ENCODE data around the gene SLC35B4.

The SLC35B4 gene, protein sequence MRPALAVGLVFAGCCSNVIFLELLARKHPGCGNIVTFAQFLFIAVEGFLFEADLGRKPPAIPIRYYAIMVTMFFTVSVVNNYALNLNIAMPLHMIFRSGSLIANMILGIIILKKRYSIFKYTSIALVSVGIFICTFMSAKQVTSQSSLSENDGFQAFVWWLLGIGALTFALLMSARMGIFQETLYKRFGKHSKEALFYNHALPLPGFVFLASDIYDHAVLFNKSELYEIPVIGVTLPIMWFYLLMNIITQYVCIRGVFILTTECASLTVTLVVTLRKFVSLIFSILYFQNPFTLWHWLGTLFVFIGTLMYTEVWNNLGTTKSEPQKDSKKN

GRCh38 chr7:134316539-134317344, at the start of gene SLC35B4:
SLC35B4 (minus strand) TSS chr7:134316930; CDS start chr7:134316751, 179 bp downstream.
- Mint-ChIP-seq H3K9me3 (no peaks in the 10 kb centered on the region), H3K36me3 (ENCODE audit: low read depth) (peaks cover 4% of the 10 kb centered on the region), H3K27ac (peak within 1 kb of the TSS; percentile 26 to 92 (median 90)), H3K4me1 (peaks cover 6% of the 10 kb centered on the region), H3K27me3 (ENCODE audit: low read depth) (peaks cover 4% of the 10 kb centered on the region), H3K4me3 (peak within 1 kb of the TSS; percentile 92 to 97 (median 93))
- TF ChIP-seq, protein P1, sequence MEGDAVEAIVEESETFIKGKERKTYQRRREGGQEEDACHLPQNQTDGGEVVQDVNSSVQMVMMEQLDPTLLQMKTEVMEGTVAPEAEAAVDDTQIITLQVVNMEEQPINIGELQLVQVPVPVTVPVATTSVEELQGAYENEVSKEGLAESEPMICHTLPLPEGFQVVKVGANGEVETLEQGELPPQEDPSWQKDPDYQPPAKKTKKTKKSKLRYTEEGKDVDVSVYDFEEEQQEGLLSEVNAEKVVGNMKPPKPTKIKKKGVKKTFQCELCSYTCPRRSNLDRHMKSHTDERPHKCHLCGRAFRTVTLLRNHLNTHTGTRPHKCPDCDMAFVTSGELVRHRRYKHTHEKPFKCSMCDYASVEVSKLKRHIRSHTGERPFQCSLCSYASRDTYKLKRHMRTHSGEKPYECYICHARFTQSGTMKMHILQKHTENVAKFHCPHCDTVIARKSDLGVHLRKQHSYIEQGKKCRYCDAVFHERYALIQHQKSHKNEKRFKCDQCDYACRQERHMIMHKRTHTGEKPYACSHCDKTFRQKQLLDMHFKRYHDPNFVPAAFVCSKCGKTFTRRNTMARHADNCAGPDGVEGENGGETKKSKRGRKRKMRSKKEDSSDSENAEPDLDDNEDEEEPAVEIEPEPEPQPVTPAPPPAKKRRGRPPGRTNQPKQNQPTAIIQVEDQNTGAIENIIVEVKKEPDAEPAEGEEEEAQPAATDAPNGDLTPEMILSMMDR (IDR thresholded peaks at IDR 0.05; ENCODE audit: unreplicated experiment in 3 of 3): peak in 2 of 3 experiments; percentile 25 to 37

GRCh38 chr7:134366481-134366880, 49.8 kb upstream of the SLC35B4 start:
- Mint-ChIP-seq H3K36me3 (ENCODE audit: low read depth) (no peaks in the 10 kb centered on the region), H3K27me3 (ENCODE audit: low read depth) (peaks cover 27% of the 10 kb centered on the region), H3K27ac (no peak overlapping the region), H3K4me1 (peaks cover 8% of the 10 kb centered on the region), H3K4me3 (no peak overlapping the region), H3K9me3 (no peaks in the 10 kb centered on the region)
- TF ChIP-seq, protein P1 (IDR thresholded peaks at IDR 0.05; ENCODE audit: unreplicated experiment in 3 of 3): no peak

DNA sequence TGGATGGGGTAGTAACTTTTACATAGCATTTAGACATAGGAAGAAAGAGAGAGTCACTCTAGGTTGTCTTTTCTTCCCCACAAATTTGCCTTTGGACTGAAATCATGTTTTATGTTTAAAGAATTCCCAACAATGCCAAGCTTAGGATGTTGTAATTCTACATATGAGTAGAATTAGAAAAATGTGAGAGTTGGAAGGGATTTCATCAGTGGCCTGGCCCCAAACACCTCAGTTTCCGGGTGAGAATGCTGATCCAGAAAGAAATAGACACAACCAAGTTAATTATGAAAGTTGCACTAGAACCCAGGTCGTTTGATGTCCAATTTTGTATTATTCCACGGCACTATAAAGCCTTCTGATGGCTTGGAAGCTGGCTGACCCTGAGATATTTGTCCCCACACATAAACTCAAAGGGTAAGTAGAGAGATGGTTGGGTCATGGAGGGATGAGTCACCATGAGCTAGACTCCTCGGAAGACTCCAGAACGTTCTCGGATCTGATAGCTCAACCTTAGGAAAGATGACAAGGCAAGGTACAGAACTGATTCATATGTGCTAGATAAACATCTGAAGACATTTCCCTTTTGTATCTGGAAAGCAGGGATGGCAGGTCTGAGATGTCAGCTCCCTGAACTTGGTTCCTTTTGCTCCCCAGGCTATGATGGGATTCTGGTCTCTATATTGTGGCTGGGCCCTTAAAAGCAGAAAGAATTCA, 48.8 kb upstream of the SLC35B4 start:
- TF ChIP-seq, protein P1 (IDR thresholded peaks at IDR 0.05; ENCODE audit: unreplicated experiment in 3 of 3): no peak
- Mint-ChIP-seq H3K27ac (no peak overlapping the region), H3K27me3 (ENCODE audit: low read depth) (peaks cover 28% of the 10 kb centered on the region), H3K36me3 (ENCODE audit: low read depth) (no peaks in the 10 kb centered on the region), H3K4me3 (no peak overlapping the region), H3K4me1 (peaks cover 8% of the 10 kb centered on the region), H3K9me3 (no peaks in the 10 kb centered on the region)

- peaks cover 26% of the 10 kb centered on the region for H3K27me3 Mint-ChIP-seq (ENCODE audit: low read depth)
- no peak overlapping the region for H3K27ac Mint-ChIP-seq
- TF ChIP-seq, protein P1 (IDR thresholded peaks at IDR 0.05; ENCODE audit: unreplicated experiment in 3 of 3): no peak
- no peak overlapping the region for H3K4me3 Mint-ChIP-seq
- no peaks in the 10 kb centered on the region for H3K36me3 Mint-ChIP-seq (ENCODE audit: low read depth)
- H3K9me3 Mint-ChIP-seq: no peaks in the 10 kb centered on the region
- H3K4me1 Mint-ChIP-seq: peaks cover 8% of the 10 kb centered on the region
Measured at GRCh38 chr7:134364619-134365037, 47.9 kb upstream of the SLC35B4 start.

DNA sequence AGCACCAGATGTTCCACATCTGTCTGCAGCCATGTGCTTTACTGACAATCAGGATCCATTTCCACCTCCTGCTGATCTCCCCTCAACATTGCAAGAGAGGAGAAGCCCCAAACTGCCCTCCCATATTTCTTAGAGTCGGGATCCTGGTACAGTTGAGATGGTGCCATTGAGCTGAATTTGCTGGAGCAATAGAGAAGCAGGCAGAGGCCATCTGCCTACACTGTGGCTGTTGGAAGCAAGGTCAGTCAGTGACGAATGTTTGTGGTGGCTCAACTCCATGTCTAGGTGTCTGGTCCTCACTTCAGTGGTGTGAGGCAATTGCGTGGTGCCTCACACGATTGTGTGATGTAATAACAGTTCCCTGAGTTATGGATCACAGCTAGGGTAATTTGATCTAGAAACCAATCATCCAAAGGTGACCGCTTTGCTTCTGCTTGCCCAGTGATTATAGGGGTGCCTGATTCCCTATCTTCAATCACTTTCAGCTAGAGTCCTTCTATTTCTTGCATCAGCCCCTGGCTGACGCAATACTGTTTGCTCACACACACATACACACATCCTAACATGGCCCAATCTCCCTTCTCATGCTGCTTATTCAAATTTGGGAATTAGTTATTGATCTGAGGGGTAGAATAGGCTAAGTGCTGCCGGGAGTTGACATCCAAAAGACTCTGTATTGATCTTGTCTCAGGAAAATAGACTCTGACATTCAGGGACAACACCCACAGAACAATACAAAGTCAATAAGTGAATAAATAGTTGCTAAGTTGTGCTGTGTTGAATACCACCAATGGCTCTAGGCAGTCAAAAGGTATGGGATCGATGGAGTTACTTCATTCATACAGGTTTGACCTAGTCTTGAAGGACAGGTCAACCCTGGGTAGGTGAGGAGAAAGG, 46.1 kb upstream of the SLC35B4 start:
- TF ChIP-seq, protein P1 (IDR thresholded peaks at IDR 0.05; ENCODE audit: unreplicated experiment in 3 of 3): no peak
- H3K27ac Mint-ChIP-seq: no peak overlapping the region

More for the DNA sequence above, 46.1 kb upstream of the SLC35B4 start:
- Mint-ChIP-seq H3K36me3 (ENCODE audit: low read depth) (no peaks in the 10 kb centered on the region), H3K4me1 (no peaks in the 10 kb centered on the region), H3K4me3 (no peak overlapping the region), H3K9me3 (no peaks in the 10 kb centered on the region), H3K27me3 (ENCODE audit: low read depth) (peaks cover 25% of the 10 kb centered on the region)

Data from nephron (organoid).